Epithelial cell of proximal tubule (primary cell): Measurements from ENCODE around the gene PASK. TPM values are rescaled to one million over a fixed set of nuclear protein-coding genes. Genes with fewer than 3 reads are reported as not detected.

Experiments
- DNase-seq: peaks from one replicate; pipeline ENCODE4 v3.0.0-alpha.2; 2011; ENCODE audit warnings: low read depth
- H3K4me3 ChIP-seq: 2 replicates; pipeline ENCODE4 v1.5.1; 2011; ENCODE audit warnings: low read depth, mild to moderate bottlenecking, low read length
- CTCF ChIP-seq: conservative IDR thresholded peaks from 2 replicates; pipeline ENCODE4 v1.5.1; 2012; ENCODE audit warnings: low read depth, mild to moderate bottlenecking, low read length
- total RNA-seq: library from RNA; depleted of rRNA; stranded (reverse); fragments of >200 nt; gene quantifications from 2 replicates; pipeline ENCODE4 v1.2.3, GENCODE V29; 2015

PASK gene
- total RNA-seq, 1 donor from 2014 or later, result 10.0 TPM

GRCh38 chr2:241180495-241180894 lies 31.2 kb upstream of the PASK start:
- H3K4me3 ChIP-seq, result no peak overlapping the region
- no peak for DNase-seq
- TF ChIP-seq CTCF, result no peak

GRCh38 chr2:241179899-241180298 lies 30.6 kb upstream of the PASK start:
- H3K4me3 ChIP-seq, result no peak overlapping the region
- no peak for TF ChIP-seq CTCF

GRCh38 chr2:241178961-241179360 lies 29.7 kb upstream of the PASK start:
- TF ChIP-seq CTCF, result no peak
- H3K4me3 ChIP-seq, result no peak overlapping the region
- DNase-seq, result no peak

More at GRCh38 chr2:241179899-241180298, 30.6 kb upstream of the PASK start:
- no peak for DNase-seq

GRCh38 chr2:241177526-241178334 lies 28.5 kb upstream of the PASK start:
- no peak for DNase-seq
- no peak overlapping the region for H3K4me3 ChIP-seq
- no peak for TF ChIP-seq CTCF

GRCh38 chr2:241173557-241173956 lies 24.3 kb upstream of the PASK start:
- no peak overlapping the region for H3K4me3 ChIP-seq
- TF ChIP-seq CTCF, result no peak

GRCh38 chr2:241168366-241168765 lies 19.1 kb upstream of the PASK start:
- no peak for TF ChIP-seq CTCF
- DNase-seq, result no peak
- no peak overlapping the region for H3K4me3 ChIP-seq

More at GRCh38 chr2:241173557-241173956, 24.3 kb upstream of the PASK start:
- DNase-seq, result no peak
